Prostate gland (tissue), 2 donors: ENCODE data around the gene NEO1. TPM values are rescaled to one million over a fixed set of nuclear protein-coding genes. Genes with fewer than 3 reads are reported as not detected.
"Not testable (repeated sequence)": the region's sequence is repeated elsewhere in the genome, so short reads cannot be mapped to it uniquely, and the experiment has no call there.

ENCODE experiments used
- DNase-seq: peaks from one replicate; pipeline ENCODE4 v3.0.0-alpha.2; 2019; ENCODE audit warnings: low spot score
- H3K27ac ChIP-seq, 2 donors: fragments of 200-600 bp; sonication (generic); 2 replicates each; pipeline ENCODE4 v1.5.1; 2017 to 2019
- H3K27me3 ChIP-seq: fragments of 200-600 bp; sonication (generic); replicated peaks from 2 replicates; pipeline ENCODE4 v1.5.1; 2019; ENCODE audit not compliant: insufficient read depth
- H3K36me3 ChIP-seq, 2 donors: fragments of 200-600 bp; sonication (generic); 1 replicate in 1 of 2; 2 replicates in 1 of 2; pipeline versions ENCODE4 v1.5.1 to v1.8.1; 2017 to 2019
- H3K4me1 ChIP-seq: fragments of 200-600 bp; sonication (generic); replicated peaks from 2 replicates; pipeline ENCODE4 v1.5.1; 2019
- H3K4me3 ChIP-seq, 2 donors: fragments of 200-600 bp; sonication (generic); 2 replicates each; pipeline ENCODE4 v1.5.1; 2017 to 2019
- H3K9me3 ChIP-seq: fragments of 200-600 bp; sonication (generic); 2 replicates; pipeline ENCODE4 v1.5.1; 2017
- CTCF ChIP-seq, 4 experiments: fragments of 200-600 bp in 2 of 4; fragments of 450-650 bp in 2 of 4; sonication (generic) in 2 of 4; IDR thresholded peaks; 1 replicate in 3 of 4; 2 replicates in 1 of 4; pipeline ENCODE4 v1.5.1; 2016 to 2019; ENCODE audit warnings: antibody characterized with exemption in 4 of 4, mild to moderate bottlenecking in 2 of 4, moderate library complexity in 2 of 4
- POLR2A ChIP-seq: fragments of 450-650 bp; IDR thresholded peaks from one replicate; pipeline ENCODE4 v1.6.1; 2016; ENCODE audit warnings: antibody characterized with exemption, mild to moderate bottlenecking
- POLR2AphosphoS5 ChIP-seq: sonication (generic); formaldehyde crosslinking; IDR thresholded peaks from one replicate; pipeline ENCODE4 v1.6.1; 2017; ENCODE audit warnings: antibody characterized with exemption
- WGBS: methylation state at CpG from one replicate; pipeline ENCODE4 v1.1.5; 2018; 5-methylcytosine and 5-hydroxymethylcytosine counted together
- intact Hi-C: fragments of 100-400 bp; cut with DNase I; formaldehyde crosslinking; loops from one replicate; pipeline ENCODE4 v1.14.2; 2022
- total RNA-seq, 2 donors: library from RNA; depleted of rRNA; stranded (reverse); fragments of >200 nt; gene quantifications; one replicate each; pipeline ENCODE4 v1.1.0, GENCODE V29; 2016

Gene NEO1
- total RNA-seq, 2 donors from 2014 or later = 75.0 to 80.7 TPM

- Histone ChIP-seq H3K27me3 (no peaks in the 10 kb centered on the region), H3K36me3 (no peaks in the 10 kb centered on the region), H3K4me3 (no peak overlapping the region), H3K27ac (no peak overlapping the region), H3K9me3 (no peaks in the 10 kb centered on the region), H3K4me1 (no peaks in the 10 kb centered on the region)
- DNase-seq = no peak
- 92% methylated on average over 4 of the region's 4 CpGs for WGBS
- no peak for TF ChIP-seq POLR2AphosphoS5
- TF ChIP-seq POLR2A = no peak
- no peak for TF ChIP-seq CTCF (IDR thresholded peaks at IDR 0.05)
- intact Hi-C loops = no loop called here
These were observed 113.6 kb downstream of the NEO1 start for GRCh38 chr15:73165844-73166243.

GRCh38 chr15:73166711-73167110 is 114.4 kb downstream of the NEO1 start:
- 100% methylated on average over 1 of the region's 1 CpG for whole genome bisulfite sequencing
- intact Hi-C loops, H3K4me3 ChIP-seq: not testable (repeated sequence)

DNA sequence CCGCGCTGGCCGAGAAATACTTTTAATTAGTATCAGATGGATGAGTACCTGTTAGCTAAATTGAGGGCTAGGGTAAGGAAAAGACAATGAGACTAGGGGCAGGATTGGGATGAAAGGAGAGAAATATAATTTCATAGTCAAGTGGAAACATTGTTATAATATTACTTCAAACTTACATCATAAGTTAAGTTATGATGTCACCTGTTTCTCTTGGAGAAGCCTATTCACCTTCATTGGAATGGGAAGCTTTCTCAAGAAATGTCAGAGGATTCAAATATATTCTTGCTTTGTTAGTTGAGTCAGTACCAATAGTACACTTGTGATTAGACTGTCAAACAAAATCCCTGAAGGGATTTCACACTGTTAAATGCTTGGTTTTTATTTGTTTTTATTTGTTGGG is 116.2 kb downstream of the NEO1 start:
- Histone ChIP-seq H3K27me3 (no peaks in the 10 kb centered on the region), H3K4me3 (no peak overlapping the region), H3K9me3 (no peaks in the 10 kb centered on the region), H3K4me1 (no peaks in the 10 kb centered on the region), H3K27ac (no peak overlapping the region), H3K36me3 (no peaks in the 10 kb centered on the region)
- WGBS = 100% methylated on average over 3 of the region's 3 CpGs
- no peak for DNase-seq
- intact Hi-C loops = no loop called here
- TF ChIP-seq POLR2AphosphoS5 = no peak
- TF ChIP-seq CTCF (IDR thresholded peaks at IDR 0.05) = no peak
- TF ChIP-seq POLR2A = no peak

More at GRCh38 chr15:73166711-73167110, 114.4 kb downstream of the NEO1 start:
- not testable (repeated sequence) for DNase-seq, H3K27ac ChIP-seq, H3K27me3 ChIP-seq, H3K36me3 ChIP-seq, H3K4me1 ChIP-seq, H3K9me3 ChIP-seq

DNA sequence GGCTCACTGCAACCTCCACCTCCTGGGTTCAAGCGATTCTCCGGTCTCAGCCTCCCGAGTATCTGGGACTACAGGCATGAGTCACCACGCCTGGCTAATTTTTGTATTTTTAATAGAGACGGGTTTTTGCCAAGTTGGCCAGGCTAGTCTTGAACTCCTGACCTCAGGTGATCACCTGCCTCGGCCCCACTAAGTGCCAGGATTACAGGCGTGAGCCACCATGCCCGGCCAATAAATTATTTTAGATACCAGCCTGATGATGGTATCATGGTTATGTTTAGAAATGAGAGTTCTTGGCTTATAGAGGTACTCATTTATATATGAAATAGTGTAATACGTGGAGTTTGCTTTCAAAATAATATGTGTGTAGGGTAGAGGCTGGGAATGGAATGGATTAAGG is 119.4 kb downstream of the NEO1 start:
- intact Hi-C loops = no loop called here
- TF ChIP-seq POLR2A (no peak), POLR2AphosphoS5 (no peak), CTCF (IDR thresholded peaks at IDR 0.05) (no peak)
- H3K27ac ChIP-seq = no peak overlapping the region
- DNase-seq = no peak
- no peaks in the 10 kb centered on the region for H3K4me1 ChIP-seq
- H3K9me3 ChIP-seq = no peaks in the 10 kb centered on the region
- H3K27me3 ChIP-seq = no peaks in the 10 kb centered on the region
- 92% methylated on average over 9 of the region's 9 CpGs for WGBS
- no peaks in the 10 kb centered on the region for H3K36me3 ChIP-seq
- no peak overlapping the region for H3K4me3 ChIP-seq

DNA sequence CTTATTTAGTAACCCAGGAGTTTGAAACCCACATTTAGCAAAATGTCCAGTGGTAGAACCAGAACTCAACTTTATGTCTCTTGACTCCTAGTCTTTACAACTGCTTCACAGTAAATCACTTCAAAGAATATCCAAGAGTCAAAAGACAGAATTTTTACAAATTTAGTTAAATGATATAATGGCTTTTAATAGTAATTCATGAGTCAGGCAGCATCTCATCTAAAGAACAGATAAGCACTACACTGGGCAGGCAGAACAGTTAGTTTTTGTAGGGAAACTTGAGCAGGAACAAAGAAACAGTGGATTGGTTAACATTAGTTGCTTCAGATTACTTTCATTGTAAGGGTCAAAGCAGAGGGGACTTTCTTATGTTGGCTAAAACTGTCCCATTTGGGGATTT is 120.2 kb downstream of the NEO1 start:
- Histone ChIP-seq H3K4me3 (no peak overlapping the region), H3K4me1 (no peaks in the 10 kb centered on the region), H3K27ac (no peak overlapping the region), H3K36me3 (no peaks in the 10 kb centered on the region), H3K9me3 (no peaks in the 10 kb centered on the region), H3K27me3 (no peaks in the 10 kb centered on the region)
- DNase-seq = no peak
- no peak for TF ChIP-seq POLR2AphosphoS5
- TF ChIP-seq CTCF (IDR thresholded peaks at IDR 0.05) = no peak
- no peak for TF ChIP-seq POLR2A
- intact Hi-C loops = no loop called here
